ENCODE measurements around the gene HSPBP1. TPM values are rescaled to one million over a fixed set of nuclear protein-coding genes. Genes with fewer than 3 reads are reported as not detected.
A peak's percentile ranks its signal among the peaks of the same experiment; 100 is the strongest.

HSPBP1 gene
- total and polyA plus RNA-seq, 2 of the 13 experiments (the other 11 are each of a cell fraction or from before 2014, with no cell fraction given), result 22.3 to 33.7 TPM

- TF ChIP-seq ZNF343 (CRISPR knock-in tag; IDR thresholded peaks at IDR 0.05) (0 out of 2 replicates have a peak, but pooled peaks have one; percentile 40), ZNF878 (CRISPR knock-in tag; IDR thresholded peaks at IDR 0.05) (no peak), HDAC1 (CRISPR knock-in tag; IDR thresholded peaks at IDR 0.05) (peak; percentile 75), TFDP2 (CRISPR knock-in tag; IDR thresholded peaks at IDR 0.05) (peak; percentile 17; the same call in 1 of the 2 replicates), NR0B2 (CRISPR knock-in tag; IDR thresholded peaks at IDR 0.05) (peak; percentile 27; the same call in 1 of the 2 replicates), ELK4 (CRISPR knock-in tag; IDR thresholded peaks at IDR 0.05; ENCODE audit: borderline replicate concordance) (no peak), ZNF652 (CRISPR knock-in tag; IDR thresholded peaks at IDR 0.05; ENCODE audit: borderline replicate concordance, low read depth) (no peak), ZMYM3 (CRISPR knock-in tag; IDR thresholded peaks at IDR 0.05) (peak; percentile 52; the same call in 1 of the 2 replicates), UBTF (CRISPR knock-in tag; IDR thresholded peaks at IDR 0.05) (no peak), ZNF7 (CRISPR knock-in tag; IDR thresholded peaks at IDR 0.05) (no peak), ZNF337 (CRISPR knock-in tag; IDR thresholded peaks at IDR 0.05; ENCODE audit: borderline replicate concordance, low read depth) (no peak), PREB (CRISPR knock-in tag; IDR thresholded peaks at IDR 0.05) (no peak), TRIM22 (IDR thresholded peaks at IDR 0.05) (no peak), ZNF776 (CRISPR knock-in tag; IDR thresholded peaks at IDR 0.05) (0 out of 2 replicates have a peak, but pooled peaks have one; percentile 49), ZBTB8A (CRISPR knock-in tag; IDR thresholded peaks at IDR 0.05; ENCODE audit: borderline replicate concordance, low read depth) (no peak), MLXIP (CRISPR knock-in tag; IDR thresholded peaks at IDR 0.05; ENCODE audit: borderline replicate concordance) (no peak), ZNF749 (CRISPR knock-in tag; IDR thresholded peaks at IDR 0.05; ENCODE audit: borderline replicate concordance) (no peak), ZNF230 (CRISPR knock-in tag; IDR thresholded peaks at IDR 0.05) (peak; percentile 34; the same call in 1 of the 2 replicates)
Observed at GRCh38 chr19:55228403-55229031, 51.4 kb downstream of the HSPBP1 start, which contains the start of gene TMEM86B (continued).

Measured in HepG2 (cell line).